Measurements from ENCODE around the gene BRS3. TPM values are rescaled to one million over a fixed set of nuclear protein-coding genes. Genes with fewer than 3 reads are reported as not detected.

The BRS3 gene
- total RNA-seq, 1 experiment from 2014 or later = not detected

GRCh38 chrX:136475236-136475635, 12.5 kb upstream of the BRS3 start:
- DNase-seq (ENCODE audit: low read depth, low spot score) (no peak), ATAC-seq (no peak)
- Histone ChIP-seq H3K4me1 (ENCODE audit: control insufficient read depth, insufficient read depth, low read length) (no peaks in the 10 kb centered on the region), H3K27me3 (ENCODE audit: control insufficient read depth, insufficient read depth, low read length) (peaks cover 2% of the 10 kb centered on the region; the same call in 1 of the 2 replicates), H3K36me3 (ENCODE audit: control insufficient read depth, insufficient read depth, low read length) (no peaks in the 10 kb centered on the region), H3K9me3 (ENCODE audit: control insufficient read depth, insufficient read depth, low read depth, low read length) (no peaks in the 10 kb centered on the region), H3K27ac (ENCODE audit: low read length) (no peak overlapping the region), H3K4me3 (ENCODE audit: low read depth in 2 of 2, low read length in 2 of 2) (no peak overlapping the region)
- BruUV-seq (replicated peaks) = no TSS peak
- TF ChIP-seq CTCF (IDR thresholded peaks at IDR 0.05) (no peak), TCF7L2 (IDR thresholded peaks at IDR 0.05; ENCODE audit: low read depth, low read length) (no peak), POLR2AphosphoS5 (IDR thresholded peaks at IDR 0.05; ENCODE audit: low read depth, low read length) (no peak)
- POLR2A ChIA-PET = no interaction called here
- CTCF ChIA-PET = no interaction called here
- in situ Hi-C loops (cut with HindIII; ENCODE audit: low pct_unique_long_range_greater_than_20kb, low sequenced_read_pairs) = no loop called here
- intact Hi-C loops (cut with micrococcal nuclease; ENCODE audit: unreplicated experiment) = no loop called here

GRCh38 chrX:136476501-136476900, 11.2 kb upstream of the BRS3 start:
- TF ChIP-seq SIN3A (IDR thresholded peaks at IDR 0.05; ENCODE audit: borderline replicate concordance, insufficient read depth, low read depth, low read length) (no peak), POLR2AphosphoS5 (IDR thresholded peaks at IDR 0.05; ENCODE audit: low read depth, low read length) (no peak), REST (IDR thresholded peaks at IDR 0.05; ENCODE audit: insufficient read depth in 1 of 2, low read depth in 2 of 2, low read length in 1 of 2) (no peak), TCF7L2 (IDR thresholded peaks at IDR 0.05; ENCODE audit: low read depth, low read length) (no peak), CTCF (IDR thresholded peaks at IDR 0.05) (no peak)
- Histone ChIP-seq H3K36me3 (ENCODE audit: control insufficient read depth, insufficient read depth, low read length) (no peaks in the 10 kb centered on the region), H3K4me1 (ENCODE audit: control insufficient read depth, insufficient read depth, low read length) (no peaks in the 10 kb centered on the region), H3K27me3 (ENCODE audit: control insufficient read depth, insufficient read depth, low read length) (peaks cover 2% of the 10 kb centered on the region; the same call in 1 of the 2 replicates), H3K9me3 (ENCODE audit: control insufficient read depth, insufficient read depth, low read depth, low read length) (no peaks in the 10 kb centered on the region), H3K27ac (ENCODE audit: low read length) (no peak overlapping the region), H3K4me3 (ENCODE audit: low read depth in 2 of 2, low read length in 2 of 2) (no peak overlapping the region)
- intact Hi-C loops (cut with micrococcal nuclease; ENCODE audit: unreplicated experiment) = no loop called here
- BruUV-seq (replicated peaks) = no TSS peak
- ChIA-PET CTCF (no interaction called here), POLR2A (no interaction called here)
- no peak for DNase-seq (ENCODE audit: low read depth, low spot score)
- in situ Hi-C loops (cut with HindIII; ENCODE audit: low pct_unique_long_range_greater_than_20kb, low sequenced_read_pairs) = no loop called here
- no peak for ATAC-seq

Data from Panc1 (cell line).